ENCODE results near the gene GFY.

The GFY gene

DNA sequence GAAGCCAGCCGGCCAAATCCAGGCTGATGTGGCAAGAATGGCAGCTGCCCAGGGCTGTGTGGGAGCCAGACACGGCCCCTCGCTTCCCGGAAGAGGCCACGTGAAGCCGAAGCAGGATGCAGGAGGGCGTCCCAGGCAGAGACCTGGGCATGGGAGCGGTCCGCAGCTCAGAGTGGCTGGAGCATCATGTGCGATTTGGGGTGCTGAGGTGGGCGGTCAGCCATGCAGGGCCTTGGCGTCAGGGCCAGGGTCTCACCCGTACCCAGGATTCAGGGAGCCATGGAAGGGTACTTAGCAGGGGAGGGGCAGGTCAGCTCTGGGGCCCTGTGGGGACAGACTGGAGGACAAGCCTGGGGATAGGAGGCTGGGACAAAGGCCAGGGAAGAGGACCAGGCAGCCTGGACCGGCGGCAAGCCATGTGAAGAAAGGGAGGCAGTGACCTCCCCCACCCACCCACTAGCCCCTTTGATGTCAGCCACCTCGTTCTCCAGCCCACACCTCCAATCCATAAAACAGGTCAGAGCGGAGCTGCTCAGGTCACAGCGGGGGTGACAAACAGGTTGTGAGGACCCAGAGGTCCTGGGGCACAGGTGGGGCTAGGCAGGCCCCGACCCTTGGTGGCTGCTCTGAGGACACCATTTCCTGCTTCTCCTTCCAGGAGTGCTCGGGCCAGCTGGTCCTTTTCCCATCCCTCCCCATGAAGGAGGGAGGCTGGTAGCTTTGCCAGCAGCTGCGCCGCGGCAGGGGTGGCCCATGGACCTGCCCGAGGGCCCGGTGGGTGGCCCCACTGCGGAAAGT, 34.9 kb upstream of the GFY start:
- DNase-seq (ENCODE audit: insufficient read length, low spot score) (no peak), FAIRE-seq (no peak)
- TF ChIP-seq, protein P1, sequence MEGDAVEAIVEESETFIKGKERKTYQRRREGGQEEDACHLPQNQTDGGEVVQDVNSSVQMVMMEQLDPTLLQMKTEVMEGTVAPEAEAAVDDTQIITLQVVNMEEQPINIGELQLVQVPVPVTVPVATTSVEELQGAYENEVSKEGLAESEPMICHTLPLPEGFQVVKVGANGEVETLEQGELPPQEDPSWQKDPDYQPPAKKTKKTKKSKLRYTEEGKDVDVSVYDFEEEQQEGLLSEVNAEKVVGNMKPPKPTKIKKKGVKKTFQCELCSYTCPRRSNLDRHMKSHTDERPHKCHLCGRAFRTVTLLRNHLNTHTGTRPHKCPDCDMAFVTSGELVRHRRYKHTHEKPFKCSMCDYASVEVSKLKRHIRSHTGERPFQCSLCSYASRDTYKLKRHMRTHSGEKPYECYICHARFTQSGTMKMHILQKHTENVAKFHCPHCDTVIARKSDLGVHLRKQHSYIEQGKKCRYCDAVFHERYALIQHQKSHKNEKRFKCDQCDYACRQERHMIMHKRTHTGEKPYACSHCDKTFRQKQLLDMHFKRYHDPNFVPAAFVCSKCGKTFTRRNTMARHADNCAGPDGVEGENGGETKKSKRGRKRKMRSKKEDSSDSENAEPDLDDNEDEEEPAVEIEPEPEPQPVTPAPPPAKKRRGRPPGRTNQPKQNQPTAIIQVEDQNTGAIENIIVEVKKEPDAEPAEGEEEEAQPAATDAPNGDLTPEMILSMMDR (IDR thresholded peaks at IDR 0.05; ENCODE audit: insufficient read depth, missing control alignments), result no peak

DNA sequence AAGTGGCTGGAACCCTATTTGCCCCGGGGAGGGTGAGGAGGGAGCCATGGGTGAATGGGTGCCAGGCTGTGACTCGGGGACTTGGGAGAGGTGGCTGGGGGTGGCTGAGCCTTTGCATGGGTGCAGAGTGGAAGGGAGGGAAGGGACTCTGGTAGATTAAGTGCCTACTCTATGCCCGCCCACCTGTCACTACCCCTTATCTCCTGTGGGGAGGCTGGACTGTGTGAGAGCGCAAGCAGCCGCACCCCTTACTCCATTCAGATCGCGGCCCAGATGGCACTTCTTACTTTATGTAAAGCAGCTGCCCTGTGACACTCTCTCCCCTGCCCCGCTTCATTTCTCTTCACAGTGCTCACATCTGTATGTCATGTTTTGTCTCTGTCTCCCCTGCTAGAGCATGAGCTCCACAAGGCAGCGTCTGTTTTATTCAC, 34.2 kb upstream of the GFY start:
- FAIRE-seq (no peak), DNase-seq (ENCODE audit: insufficient read length, low spot score) (no peak)
- TF ChIP-seq, protein P1 (IDR thresholded peaks at IDR 0.05; ENCODE audit: insufficient read depth, missing control alignments), result no peak

DNA sequence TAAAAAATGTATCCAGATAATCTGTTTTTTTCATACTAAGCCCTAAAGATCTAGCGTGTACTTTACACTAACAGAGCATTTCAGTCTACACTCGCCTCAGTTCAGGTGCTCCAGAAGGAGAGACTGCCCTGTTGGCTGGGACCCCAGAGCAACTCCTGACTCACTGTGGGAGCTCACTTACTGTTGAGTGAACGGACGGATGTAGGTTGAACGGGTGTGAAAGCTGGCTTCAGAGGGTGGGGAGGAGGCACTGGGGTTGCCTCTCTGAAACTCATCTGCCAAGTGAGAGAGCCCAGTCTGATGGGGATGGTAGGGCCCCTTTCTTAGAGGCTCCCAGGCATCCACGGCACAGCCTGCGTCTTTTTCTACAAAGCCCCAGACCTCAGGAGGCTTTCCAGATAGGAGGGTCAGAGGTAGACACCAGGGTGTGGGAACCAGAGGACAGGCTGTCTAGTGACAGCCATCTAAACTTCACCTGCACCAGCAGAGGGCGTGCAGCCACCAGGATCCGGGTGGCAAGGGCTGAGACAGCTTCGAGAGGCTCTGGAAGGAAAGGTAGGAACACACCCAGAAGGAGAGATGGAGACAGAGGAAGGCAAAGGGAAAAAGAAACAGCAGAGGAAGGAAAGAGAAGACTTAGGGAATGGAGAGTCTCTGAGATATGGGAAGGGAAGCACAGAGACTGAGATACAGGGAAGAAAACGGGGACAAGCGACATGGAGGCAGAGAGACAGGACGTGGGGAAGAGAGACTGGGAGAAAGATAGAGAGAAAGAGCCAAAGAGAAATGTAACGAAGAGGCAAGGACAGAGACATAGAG, 33.4 kb upstream of the GFY start:
- peak; percentile 66 for DNase-seq (ENCODE audit: insufficient read length, low spot score)

DNA sequence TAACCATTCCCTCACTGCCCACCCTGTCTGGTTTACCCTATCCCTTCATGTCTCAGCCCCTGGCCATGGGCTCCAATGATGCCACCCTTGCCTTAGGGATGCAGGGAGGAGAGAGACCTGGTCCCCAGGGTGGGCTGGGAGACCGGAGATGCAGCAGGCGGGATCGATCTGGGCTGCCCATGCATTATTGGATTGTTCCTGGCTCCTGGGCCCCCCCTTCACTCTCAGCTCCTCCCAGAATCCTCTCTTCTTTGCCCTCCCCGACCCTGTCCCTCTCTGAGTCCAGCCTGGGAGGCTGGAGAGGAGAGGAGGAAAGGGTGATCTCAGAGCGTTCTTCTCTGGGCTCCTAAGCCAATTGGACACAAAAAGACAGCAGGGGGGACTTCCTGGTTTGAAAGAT, 31.3 kb upstream of the GFY start:
- FAIRE-seq, result no peak
- DNase-seq (ENCODE audit: insufficient read length, low spot score), result no peak
- TF ChIP-seq, protein P1 (IDR thresholded peaks at IDR 0.05; ENCODE audit: insufficient read depth, missing control alignments), result no peak

More for the DNA sequence above, 33.4 kb upstream of the GFY start:
- FAIRE-seq, result peak; percentile 84
- TF ChIP-seq, protein P1 (IDR thresholded peaks at IDR 0.05; ENCODE audit: insufficient read depth, missing control alignments), result peak; percentile 99

DNA sequence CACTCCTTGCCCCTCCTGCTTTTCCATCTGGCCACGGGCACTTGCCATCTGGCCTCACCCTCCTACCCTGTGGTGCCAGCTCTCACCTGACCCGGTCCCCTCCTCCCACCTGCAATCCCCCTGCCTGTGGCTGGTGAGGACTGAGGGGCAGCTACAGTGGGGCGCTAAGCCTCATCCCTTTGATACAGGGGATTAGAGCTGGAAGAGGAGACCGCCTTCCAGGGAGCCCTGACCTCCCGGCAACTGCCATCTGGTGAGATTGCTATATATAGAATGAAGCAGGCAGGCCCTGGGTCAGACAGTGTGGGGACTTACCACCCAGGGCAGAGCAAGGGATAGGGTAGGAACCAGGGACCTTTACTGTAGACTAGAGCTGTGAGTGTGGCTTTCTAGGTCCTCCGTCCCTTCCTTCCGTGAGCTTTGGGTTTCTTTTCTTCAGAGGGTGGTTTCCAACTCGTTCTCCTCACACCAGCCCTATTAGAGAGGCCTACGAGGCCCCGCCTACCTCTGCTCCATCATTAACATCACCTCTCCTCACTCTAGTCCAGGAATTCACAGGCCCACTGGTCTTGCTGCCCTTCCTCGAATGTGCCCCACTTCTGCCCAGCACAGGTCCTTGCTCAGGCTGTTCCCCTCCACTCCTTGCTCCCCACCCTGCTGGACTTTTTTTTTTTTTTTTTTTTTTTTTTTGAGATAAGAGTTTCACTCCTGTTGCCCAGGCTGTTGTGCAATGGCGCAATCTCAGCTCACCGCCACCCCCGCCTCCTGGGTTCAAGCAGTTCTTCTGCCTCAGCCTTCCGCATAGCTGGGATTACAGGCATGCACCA, 29.4 kb upstream of the GFY start:
- no peak for FAIRE-seq
- TF ChIP-seq, protein P1 (IDR thresholded peaks at IDR 0.05; ENCODE audit: insufficient read depth, missing control alignments), result no peak
- peak; percentile 73 for DNase-seq (ENCODE audit: insufficient read length, low spot score)

DNA sequence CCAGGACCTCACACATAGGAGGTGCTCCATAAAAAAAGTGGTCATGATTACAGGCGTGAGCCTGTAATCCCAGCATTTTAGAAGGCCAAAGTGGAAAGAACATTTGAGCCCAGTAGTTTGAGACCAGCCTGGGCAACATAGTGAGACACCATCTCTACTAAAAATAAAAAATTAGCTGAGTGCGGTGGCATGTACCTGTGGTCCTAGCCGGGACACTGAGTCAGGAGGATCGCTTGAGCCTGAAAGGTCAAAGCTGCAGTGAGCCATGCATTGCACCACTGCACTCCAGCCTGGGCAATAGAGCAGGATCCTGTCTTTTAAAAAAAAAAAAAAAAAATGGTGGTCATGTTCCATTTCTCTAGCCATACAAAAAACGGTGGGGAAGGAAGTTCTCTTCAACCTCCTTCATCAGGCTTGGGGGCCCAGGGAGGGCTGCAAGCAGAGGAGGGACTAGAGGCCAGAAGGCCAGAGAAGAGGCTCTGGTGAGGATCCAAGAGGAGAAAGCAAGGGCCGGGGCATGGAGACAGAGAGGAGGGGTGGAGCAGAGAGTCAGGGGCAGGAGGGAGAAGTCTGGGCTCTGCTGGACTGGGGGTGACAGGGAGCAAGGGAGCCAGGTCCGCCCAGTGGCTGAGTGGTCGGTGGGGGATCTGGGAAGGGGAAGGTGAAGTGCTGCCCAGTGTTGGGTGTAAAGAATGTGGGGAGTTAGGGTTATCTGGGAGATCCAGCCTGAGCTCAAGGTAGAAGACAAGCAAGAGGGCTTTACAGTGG, 28.3 kb upstream of the GFY start:
- DNase-seq (ENCODE audit: insufficient read length, low spot score) (peak; percentile 5), FAIRE-seq (no peak)
- TF ChIP-seq, protein P1 (IDR thresholded peaks at IDR 0.05; ENCODE audit: insufficient read depth, missing control alignments), result no peak

All from D721Med (cell line).